Panc1 (cell line): ENCODE data around the gene SFSWAP. TPM values are rescaled to one million over a fixed set of nuclear protein-coding genes. Genes with fewer than 3 reads are reported as not detected.

Experiments used
- ATAC-seq: fragments of 200-7000 bp; cut with Tn5 transposase; 2 replicates; pipeline ENCODE4 v1.9.1; 2020; ENCODE audit warnings: mild to moderate bottlenecking, moderate library complexity
- BruUV-seq: library from RNA; stranded (reverse); fragments of 400-500 nt; replicated peaks from 2 replicates; lab custom pipeline; 2021; lab: Mats Ljungman, UMichigan
- CTCF ChIA-PET: fragments of 300-600 bp; sonication (Branson Sonifier 250); formaldehyde crosslinking; loops from one replicate; lab custom pipeline; 2022; ENCODE audit warnings: antibody characterized with exemption; lab: Charles Lee
- POLR2A ChIA-PET: fragments of 300-600 bp; sonication (Branson Sonifier 250); formaldehyde crosslinking; loops from one replicate; lab custom pipeline; 2022; ENCODE audit warnings: antibody characterized with exemption; lab: Charles Lee
- DNase-seq: peaks from one replicate; pipeline ENCODE4 v3.0.0-alpha.2; 2010; ENCODE audit warnings: low read depth, low spot score
- H3K27ac ChIP-seq: 2 replicates; pipeline ENCODE4 v1.5.1; 2011; ENCODE audit warnings: mild to moderate bottlenecking, low read length, inconsistent platforms
- H3K27me3 ChIP-seq: fragments of 200-500 bp; sonication (Bioruptor generic); 2 replicates; pipeline ENCODE4 v1.6.0; 2014; ENCODE audit warnings: low read length, inconsistent platforms; ENCODE audit not compliant: control insufficient read depth, insufficient read depth
- H3K36me3 ChIP-seq: fragments of 200-500 bp; sonication (Bioruptor generic); 2 replicates; pipeline ENCODE4 v1.5.1; 2014; ENCODE audit warnings: inconsistent platforms, mild to moderate bottlenecking, low read length, moderate library complexity; ENCODE audit not compliant: control insufficient read depth, insufficient read depth
- H3K4me1 ChIP-seq: 2 replicates; pipeline ENCODE4 v1.5.1; 2011; ENCODE audit warnings: inconsistent platforms, mild to moderate bottlenecking, low read length, moderate library complexity; ENCODE audit not compliant: control insufficient read depth, insufficient read depth
- H3K4me3 ChIP-seq, 2 experiments: 2 replicates each; pipeline ENCODE4 v1.5.1; 2011 to 2012; ENCODE audit warnings: low read depth in 2 of 2, low read length in 2 of 2, mild to moderate bottlenecking in 2 of 2, inconsistent platforms in 1 of 2, moderate library complexity in 1 of 2
- H3K9me3 ChIP-seq: fragments of 200-500 bp; sonication (Bioruptor generic); 2 replicates; pipeline ENCODE4 v1.5.1; 2014; ENCODE audit warnings: low read depth, mild to moderate bottlenecking, inconsistent platforms, low read length, moderate library complexity; ENCODE audit not compliant: control insufficient read depth, insufficient read depth
- CTCF ChIP-seq: fragments of 450-650 bp; IDR thresholded peaks from 2 replicates; pipeline ENCODE4 v1.5.1; 2017; ENCODE audit warnings: mild to moderate bottlenecking
- POLR2AphosphoS5 ChIP-seq: IDR thresholded peaks from 2 replicates; pipeline ENCODE4 v1.6.1; 2012; ENCODE audit warnings: mild to moderate bottlenecking, low read depth, low read length, moderate library complexity
- REST ChIP-seq, 2 experiments: IDR thresholded peaks; 2 replicates each; pipeline ENCODE4 v1.6.1; 2011 to 2012; ENCODE audit warnings: low read depth in 2 of 2, control low read depth in 1 of 2, low read length in 1 of 2, mild to moderate bottlenecking in 1 of 2, moderate library complexity in 1 of 2; ENCODE audit not compliant: insufficient read depth in 1 of 2
- SIN3A ChIP-seq: IDR thresholded peaks from 2 replicates; pipeline ENCODE4 v1.6.1; 2012; ENCODE audit warnings: low read depth, mild to moderate bottlenecking, low read length, moderate library complexity, borderline replicate concordance; ENCODE audit not compliant: insufficient read depth
- TCF7L2 ChIP-seq: IDR thresholded peaks from 2 replicates; pipeline ENCODE4 v1.6.1; 2011; ENCODE audit warnings: mild to moderate bottlenecking, low read depth, low read length, inconsistent platforms
- in situ Hi-C: cut with HindIII; loops from 2 replicates; pipeline ENCODE4 v1.10.0; 2016; ENCODE audit warnings: low sequenced_read_pairs, low pct_unique_long_range_greater_than_20kb
- intact Hi-C: fragments of 100-400 bp; cut with micrococcal nuclease; formaldehyde crosslinking; loops from one replicate; pipeline ENCODE4 v1.10.0; 2022; ENCODE audit not compliant: unreplicated experiment
- total RNA-seq: library from RNA; stranded (reverse); gene quantifications from one replicate; pipeline ENCODE4 v1.2.1, GENCODE V29; 2021; ENCODE audit not compliant: unreplicated experiment

Gene SFSWAP
- total RNA-seq, 1 experiment from 2014 or later = 41.6 TPM

GRCh38 chr12:131764738-131765137, 53.8 kb downstream of the SFSWAP start:
- H3K27me3 ChIP-seq = no peaks in the 10 kb centered on the region
- no TSS peak for BruUV-seq
- no peaks in the 10 kb centered on the region for H3K4me1 ChIP-seq
- CTCF ChIA-PET = no interaction called here
- DNase-seq = no peak
- in situ Hi-C loops = no loop called here
- no peak for ATAC-seq
- no peaks in the 10 kb centered on the region for H3K9me3 ChIP-seq
- H3K4me3 ChIP-seq = no peak overlapping the region
- TF ChIP-seq SIN3A (no peak), POLR2AphosphoS5 (no peak), TCF7L2 (no peak), CTCF (no peak), REST (IDR thresholded peaks at IDR 0.05; ENCODE audit: insufficient read depth in 1 of 2, low read depth in 2 of 2, low read length in 1 of 2) (no peak)
- intact Hi-C loops = no loop called here
- H3K27ac ChIP-seq = no peak overlapping the region
- H3K36me3 ChIP-seq = peaks cover 11% of the 10 kb centered on the region; the same call in 1 of the 2 replicates
- POLR2A ChIA-PET = no interaction called here

- no peaks in the 10 kb centered on the region for H3K9me3 ChIP-seq
- H3K27me3 ChIP-seq = no peaks in the 10 kb centered on the region
- intact Hi-C loops (no loop called here), in situ Hi-C loops (no loop called here)
- no peak for ATAC-seq
- ChIA-PET CTCF (interaction anchor here (0.6 kb wide), 2 partner anchors 27 to 1514 kb away, joined by 3 to 9 read pairs; no protein-coding TSS in a partner anchor), POLR2A (no interaction called here)
- no peak overlapping the region for H3K27ac ChIP-seq
- BruUV-seq = no TSS peak
- H3K36me3 ChIP-seq = peaks cover 8% of the 10 kb centered on the region
- no peaks in the 10 kb centered on the region for H3K4me1 ChIP-seq
- DNase-seq = no peak
- no peak for TF ChIP-seq SIN3A
- no peak for TF ChIP-seq REST (IDR thresholded peaks at IDR 0.05; ENCODE audit: insufficient read depth in 1 of 2, low read depth in 2 of 2, low read length in 1 of 2)
- no peak for TF ChIP-seq TCF7L2
- no peak for TF ChIP-seq POLR2AphosphoS5
- TF ChIP-seq CTCF = no peak
- no peak overlapping the region for H3K4me3 ChIP-seq
These were observed 55.1 kb downstream of the SFSWAP start for GRCh38 chr12:131765961-131766360.
